ENCODE data around the gene PPME1.

The PPME1 gene

DNA sequence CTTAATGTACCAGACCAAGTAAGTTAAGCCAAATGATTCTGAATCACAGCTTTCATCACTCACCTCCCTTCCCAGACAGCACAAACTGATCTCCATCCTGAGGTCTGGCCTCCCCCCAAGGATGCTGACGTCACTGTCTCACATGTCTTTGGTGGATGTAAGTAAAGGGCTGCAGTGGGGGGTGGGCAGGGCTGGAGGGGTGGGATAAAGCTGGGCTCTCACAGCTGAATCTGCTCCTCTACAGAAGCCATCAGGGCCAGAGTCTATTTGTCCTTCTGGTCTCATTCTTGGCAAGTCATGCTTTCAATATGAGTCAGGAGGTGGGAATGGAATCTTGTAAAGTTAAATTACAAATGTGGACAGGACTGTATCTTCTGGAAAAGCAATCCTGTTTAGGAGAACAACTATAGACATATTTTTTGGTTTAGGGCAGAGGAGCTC is 107.7 kb downstream of the PPME1 start:
- in situ Hi-C loops (cut with MboI; ENCODE audit: low sequenced_read_pairs, unreplicated experiment), result no loop called here
- TF ChIP-seq CTCF (IDR thresholded peaks at IDR 0.05; ENCODE audit: borderline replicate concordance, control extremely low read depth, extremely low read depth, insufficient read depth, missing control alignments), result no peak
- no peak for DNase-seq (ENCODE audit: low spot score)

DNA sequence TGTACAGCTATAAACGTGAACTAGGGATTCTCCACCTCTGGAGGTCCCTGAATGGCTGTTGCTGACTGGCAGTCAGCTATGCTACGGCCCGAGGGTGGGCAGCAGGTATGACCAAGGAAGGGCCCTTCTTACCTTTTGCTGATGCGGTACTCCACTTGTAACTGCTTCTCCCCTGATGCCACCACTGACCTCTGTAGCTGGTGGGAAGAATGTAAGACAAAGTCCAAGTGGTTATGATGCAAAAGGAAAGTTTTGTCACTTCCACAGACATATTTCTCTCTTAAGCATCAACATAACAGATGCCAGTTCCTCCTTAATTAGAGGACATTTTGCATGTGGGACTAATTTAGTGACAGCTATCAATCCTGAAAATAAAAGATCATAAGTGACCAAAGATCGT is 108.2 kb downstream of the PPME1 start:
- in situ Hi-C loops (cut with MboI; ENCODE audit: low sequenced_read_pairs, unreplicated experiment), result no loop called here
- TF ChIP-seq CTCF (IDR thresholded peaks at IDR 0.05; ENCODE audit: borderline replicate concordance, control extremely low read depth, extremely low read depth, insufficient read depth, missing control alignments), result no peak
- DNase-seq (ENCODE audit: low spot score), result no peak

- no peak for TF ChIP-seq CTCF (IDR thresholded peaks at IDR 0.05; ENCODE audit: borderline replicate concordance, control extremely low read depth, extremely low read depth, insufficient read depth, missing control alignments)
- in situ Hi-C loops (cut with MboI; ENCODE audit: low sequenced_read_pairs, unreplicated experiment), result no loop called here
- DNase-seq (ENCODE audit: low spot score), result no peak
Measured at GRCh38 chr11:74280494-74280893, 109.4 kb downstream of the PPME1 start.

DNA sequence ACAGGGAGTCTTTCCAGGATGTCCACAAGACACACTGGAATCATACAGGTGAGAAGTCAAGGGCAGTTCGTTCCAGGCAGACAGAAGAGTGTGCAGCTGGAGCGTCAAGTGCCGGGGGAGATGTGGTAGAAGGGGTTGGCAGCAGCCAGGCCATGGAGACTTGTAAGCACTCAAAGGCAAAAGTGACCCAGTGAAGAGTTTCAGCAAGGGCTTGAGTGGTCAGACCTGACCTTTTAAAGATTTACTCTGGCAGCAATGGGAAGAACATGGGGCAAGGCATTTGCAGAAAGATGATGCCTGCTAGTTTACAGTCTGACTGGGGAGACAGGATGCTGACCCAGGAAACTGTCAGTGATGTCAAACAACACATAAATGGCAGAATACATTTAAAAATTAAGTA is 111.3 kb downstream of the PPME1 start:
- in situ Hi-C loops (cut with MboI; ENCODE audit: low sequenced_read_pairs, unreplicated experiment), result no loop called here
- no peak for DNase-seq (ENCODE audit: low spot score)
- no peak for TF ChIP-seq CTCF (IDR thresholded peaks at IDR 0.05; ENCODE audit: borderline replicate concordance, control extremely low read depth, extremely low read depth, insufficient read depth, missing control alignments)

- DNase-seq (ENCODE audit: low spot score), result no peak
- in situ Hi-C loops (cut with MboI; ENCODE audit: low sequenced_read_pairs, unreplicated experiment), result no loop called here
- TF ChIP-seq CTCF (IDR thresholded peaks at IDR 0.05; ENCODE audit: borderline replicate concordance, control extremely low read depth, extremely low read depth, insufficient read depth, missing control alignments), result no peak
Measured at GRCh38 chr11:74282914-74283371, 111.9 kb downstream of the PPME1 start.

DNA sequence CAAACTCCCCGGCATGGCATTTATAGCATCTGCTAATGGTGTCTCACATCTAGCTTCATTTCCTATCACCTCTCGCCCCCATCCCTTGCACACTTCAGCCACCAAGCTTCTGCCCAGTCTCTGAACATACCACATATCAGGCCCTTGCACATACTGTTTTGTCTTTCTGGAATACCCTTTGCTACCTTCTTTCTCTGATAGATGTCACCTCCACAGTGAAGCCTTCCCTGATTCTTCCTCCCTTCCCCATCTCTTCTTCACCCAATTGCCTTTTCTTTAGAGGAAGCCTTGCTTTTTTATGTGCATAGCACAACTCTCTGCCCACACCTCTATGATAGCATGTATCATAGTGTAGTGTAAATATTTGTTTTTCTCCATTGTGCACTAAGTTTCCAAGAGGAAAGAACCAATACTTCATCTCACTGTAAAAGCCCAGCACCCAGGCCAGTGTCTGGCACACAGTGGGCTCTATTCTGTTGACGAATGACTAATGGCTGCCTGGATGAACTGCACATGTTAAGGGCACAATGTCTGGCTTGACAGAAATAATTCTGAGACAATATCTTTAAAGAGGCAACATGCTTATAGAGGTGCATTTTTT is 112.6 kb downstream of the PPME1 start:
- no peak for TF ChIP-seq CTCF (IDR thresholded peaks at IDR 0.05; ENCODE audit: borderline replicate concordance, control extremely low read depth, extremely low read depth, insufficient read depth, missing control alignments)
- in situ Hi-C loops (cut with MboI; ENCODE audit: low sequenced_read_pairs, unreplicated experiment), result no loop called here
- no peak for DNase-seq (ENCODE audit: low spot score)

Measured in GM13976 (cell line).